GM21381 (cell line): ENCODE results near the gene TPST1.

Experiments
- ATAC-seq: cut with Tn5 transposase; IDR thresholded peaks from one replicate; pipeline ENCODE4 v1.9.1; 2021; ENCODE audit warnings: mild to moderate bottlenecking, moderate library complexity; ENCODE audit not compliant: unreplicated experiment

TPST1 gene

GRCh38 chr7:66281678-66282590 is 76.8 kb downstream of the TPST1 start:
- no peak for ATAC-seq

DNA sequence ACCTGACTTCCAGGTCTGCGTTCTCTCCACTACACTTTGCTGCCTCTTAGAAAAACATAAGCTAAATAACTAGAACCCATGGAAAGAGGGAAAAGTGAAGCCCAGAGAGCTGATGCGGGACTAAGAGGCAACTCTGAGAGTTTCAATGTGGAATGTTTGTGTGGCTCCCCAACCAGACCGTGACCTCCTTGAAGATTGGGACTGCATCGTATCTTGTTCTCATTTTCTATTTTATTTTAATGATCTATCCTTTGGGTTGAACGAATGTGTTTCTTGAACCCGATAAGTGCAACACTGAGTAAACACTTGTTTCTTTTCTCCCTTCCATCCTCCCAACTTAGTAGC is 77.4 kb downstream of the TPST1 start:
- ATAC-seq = no peak

- ATAC-seq = no peak
Observed at GRCh38 chr7:66283003-66283920, 78.1 kb downstream of the TPST1 start.

DNA sequence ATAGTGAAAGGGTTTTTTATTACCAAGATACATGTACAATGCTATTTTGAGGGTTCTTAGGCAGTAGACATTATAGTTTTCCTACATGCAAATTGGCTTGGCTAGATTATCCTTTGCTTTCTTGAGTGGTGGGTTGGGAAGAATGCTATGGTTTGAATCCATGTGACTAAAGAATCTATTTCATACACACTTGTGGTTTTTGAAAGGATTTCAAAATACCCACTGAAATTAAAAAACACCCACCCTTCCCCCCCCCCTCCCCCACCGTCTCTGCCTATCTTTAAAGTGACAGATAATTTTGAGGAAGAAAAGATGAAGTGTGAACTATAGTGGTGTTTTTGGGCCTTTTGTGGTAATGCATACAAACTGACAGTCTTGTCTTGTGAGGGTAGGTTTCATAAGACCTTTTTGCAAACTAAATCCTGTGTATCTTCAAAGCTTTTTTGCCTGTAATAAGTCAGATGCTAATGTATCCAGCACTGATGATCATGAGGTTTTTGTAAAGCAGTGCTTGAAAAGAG is 90.9 kb downstream of the TPST1 start:
- no peak for ATAC-seq

GRCh38 chr7:66296557-66296956 is 91.4 kb downstream of the TPST1 start:
- ATAC-seq = no peak

DNA sequence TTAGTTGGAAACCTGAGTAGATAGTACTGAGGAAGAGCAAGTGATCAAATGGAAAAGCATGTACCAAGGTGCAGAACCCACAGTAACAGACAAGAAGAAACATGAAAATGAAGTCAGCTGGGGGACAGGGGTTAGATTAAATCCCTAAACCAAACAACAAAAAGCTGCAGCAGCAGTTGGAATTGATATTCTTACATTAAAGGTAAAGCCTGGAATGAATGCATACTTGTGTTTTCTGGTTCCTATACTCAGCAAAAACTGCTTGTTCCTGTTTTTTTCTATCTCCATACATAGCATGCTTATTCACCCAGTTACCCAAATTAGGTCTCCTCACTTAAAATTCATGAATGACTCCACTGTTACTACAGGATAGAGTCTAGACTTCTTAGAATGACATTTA is 92.4 kb downstream of the TPST1 start:
- ATAC-seq = no peak

- ATAC-seq = no peak
Observed at GRCh38 chr7:66301249-66301648, 96.1 kb downstream of the TPST1 start.

DNA sequence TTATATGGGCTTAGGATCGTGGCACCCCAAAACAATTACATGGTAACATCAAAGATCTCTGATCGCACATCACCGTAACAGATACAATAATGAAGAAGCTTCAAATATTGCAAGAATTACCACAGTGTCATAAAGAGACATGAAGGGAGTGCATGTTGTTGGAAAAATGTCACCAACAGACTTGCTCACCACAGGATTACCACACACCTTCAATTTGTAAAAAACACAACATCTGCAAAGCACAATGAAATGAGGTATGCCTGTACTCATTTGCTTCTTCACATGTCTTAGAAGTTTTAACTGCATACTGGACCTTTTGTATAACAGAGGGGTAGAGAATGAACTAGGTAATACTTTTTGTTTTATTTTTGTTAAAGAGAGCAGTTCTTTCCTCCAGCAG is 96.6 kb downstream of the TPST1 start:
- ATAC-seq = no peak

- ATAC-seq = no peak
Observed at GRCh38 chr7:66303454-66304155, 98.5 kb downstream of the TPST1 start.

GRCh38 chr7:66304536-66304935 is 99.4 kb downstream of the TPST1 start:
- ATAC-seq = no peak

GRCh38 chr7:66306243-66306642 is 101.1 kb downstream of the TPST1 start:
- no peak for ATAC-seq

DNA sequence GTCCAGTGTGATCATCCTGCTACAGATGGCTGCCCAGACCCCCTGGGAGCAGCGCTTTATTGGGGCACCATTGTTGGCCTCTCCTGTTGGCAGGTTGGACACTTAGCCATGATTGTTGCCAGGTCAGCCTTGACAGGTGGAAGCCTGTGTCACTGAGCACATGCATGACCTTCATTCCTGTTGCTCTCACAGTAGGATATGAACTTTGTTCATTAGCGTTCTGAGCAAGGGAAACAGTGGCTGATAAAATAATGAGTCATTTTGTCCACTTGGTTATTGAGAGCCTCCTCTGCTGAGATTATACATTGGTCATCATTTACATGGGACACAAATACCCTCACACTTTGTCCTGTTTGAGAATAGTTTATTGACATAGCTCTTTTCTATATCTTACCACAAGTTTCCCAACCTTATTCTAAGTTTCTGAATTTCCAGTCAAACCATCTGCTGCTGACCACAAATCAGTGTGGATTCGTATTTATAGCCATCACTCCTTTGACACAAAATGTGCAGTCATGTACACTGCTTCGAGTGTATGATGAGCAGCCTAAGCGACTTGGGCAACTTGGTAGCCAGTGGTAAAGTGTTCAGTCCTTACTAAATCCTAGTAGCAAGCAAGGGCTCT is 102.6 kb downstream of the TPST1 start:
- no peak for ATAC-seq

GRCh38 chr7:66308411-66308810 is 103.3 kb downstream of the TPST1 start:
- no peak for ATAC-seq

GRCh38 chr7:66310620-66311019 is 105.5 kb downstream of the TPST1 start:
- ATAC-seq = no peak

GRCh38 chr7:66313886-66314568 is 108.9 kb downstream of the TPST1 start:
- ATAC-seq = no peak

- ATAC-seq = no peak
Observed at GRCh38 chr7:66315192-66315591, 110.1 kb downstream of the TPST1 start.

DNA sequence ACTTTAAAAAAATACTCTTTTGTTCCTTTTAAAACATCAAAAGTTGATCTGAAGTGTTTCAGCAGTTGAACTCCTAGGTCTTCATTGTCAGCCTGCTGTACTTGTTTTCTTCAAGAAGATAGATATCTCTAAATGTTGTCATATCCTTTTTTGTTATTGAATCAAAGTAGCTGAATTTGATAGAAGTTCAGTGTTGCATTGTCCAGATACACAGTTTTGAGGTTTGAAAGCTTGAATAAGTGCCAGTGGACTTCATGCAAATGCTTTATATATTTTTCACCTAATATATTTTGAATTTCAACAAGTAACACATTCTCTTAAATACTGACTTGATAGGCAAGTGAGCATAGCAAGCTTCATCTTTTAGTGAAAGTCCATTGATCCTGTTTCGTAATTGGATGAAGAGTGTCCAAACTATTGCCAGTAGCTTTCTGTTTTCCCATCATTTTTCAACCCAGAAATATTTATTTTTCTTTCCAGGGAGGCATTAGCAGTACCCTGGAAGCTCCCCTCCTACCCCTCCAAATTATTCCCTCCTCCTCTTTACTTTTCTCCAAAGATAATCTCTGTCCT is 114.4 kb downstream of the TPST1 start:
- no peak for ATAC-seq

GRCh38 chr7:66321283-66321682 is 116.1 kb downstream of the TPST1 start:
- ATAC-seq = no peak

- no peak for ATAC-seq
Observed at GRCh38 chr7:66323114-66323796, 118.1 kb downstream of the TPST1 start.
